ENCODE results near the gene ZEB2.

The ZEB2 gene

GRCh38 chr2:144468823-144469595 is 50.9 kb downstream of the ZEB2 start:
- no peak for DNase-seq

GRCh38 chr2:144467502-144468137 is 52.3 kb downstream of the ZEB2 start:
- no peak for DNase-seq

GRCh38 chr2:144466637-144467036 is 53.3 kb downstream of the ZEB2 start:
- DNase-seq, result no peak

- DNase-seq, result no peak
Observed at GRCh38 chr2:144465749-144466148, 54.2 kb downstream of the ZEB2 start.

GRCh38 chr2:144464730-144465129 is 55.2 kb downstream of the ZEB2 start:
- no peak for DNase-seq

GRCh38 chr2:144463266-144463665 is 56.7 kb downstream of the ZEB2 start:
- DNase-seq, result no peak

GRCh38 chr2:144462266-144462665 is 57.7 kb downstream of the ZEB2 start:
- DNase-seq, result no peak

GRCh38 chr2:144461308-144461766 is 58.6 kb downstream of the ZEB2 start:
- no peak for DNase-seq

- no peak for DNase-seq
Observed at GRCh38 chr2:144460727-144461307, 59.1 kb downstream of the ZEB2 start.

- DNase-seq, result no peak
Observed at GRCh38 chr2:144459937-144460336, 60.0 kb downstream of the ZEB2 start.

- no peak for DNase-seq
Observed at GRCh38 chr2:144459286-144459685, 60.6 kb downstream of the ZEB2 start.

GRCh38 chr2:144458541-144458940 is 61.4 kb downstream of the ZEB2 start:
- DNase-seq, result no peak

- no peak for DNase-seq
Observed at GRCh38 chr2:144456680-144457079, 63.2 kb downstream of the ZEB2 start.

GRCh38 chr2:144455987-144456386 is 63.9 kb downstream of the ZEB2 start:
- no peak for DNase-seq

GRCh38 chr2:144454466-144455287 is 65.2 kb downstream of the ZEB2 start:
- no peak for DNase-seq

- DNase-seq, result no peak
Observed at GRCh38 chr2:144453486-144454158, 66.3 kb downstream of the ZEB2 start.

- DNase-seq, result no peak
Observed at GRCh38 chr2:144452989-144453336, 67.0 kb downstream of the ZEB2 start.

GRCh38 chr2:144452169-144452988 is 67.5 kb downstream of the ZEB2 start:
- no peak for DNase-seq

GRCh38 chr2:144451443-144451842 is 68.5 kb downstream of the ZEB2 start:
- DNase-seq, result no peak

GRCh38 chr2:144449028-144449406 is 70.9 kb downstream of the ZEB2 start:
- DNase-seq, result no peak

GRCh38 chr2:144448389-144449027 is 71.4 kb downstream of the ZEB2 start:
- DNase-seq, result no peak
